DOHH2 (cell line): ENCODE measurements around the gene PLAA.

ENCODE experiments used
- EZH2phosphoT487 ChIP-seq: fragments of 200-600 bp; sonication (generic); IDR thresholded peaks from 2 replicates; pipeline ENCODE4 v1.6.1; 2017; ENCODE audit warnings: borderline replicate concordance, mild to moderate bottlenecking, antibody characterized with exemption, low read length, moderate library complexity, mixed read lengths
- TF ChIP-seq, protein P1 (sequence below): fragments of 200-600 bp; sonication (generic); IDR thresholded peaks from one replicate; pipeline ENCODE4 v1.5.1; 2014; ENCODE audit warnings: antibody characterized with exemption, mild to moderate bottlenecking, low read depth, low read length; ENCODE audit not compliant: poor library complexity, severe bottlenecking

DNA sequence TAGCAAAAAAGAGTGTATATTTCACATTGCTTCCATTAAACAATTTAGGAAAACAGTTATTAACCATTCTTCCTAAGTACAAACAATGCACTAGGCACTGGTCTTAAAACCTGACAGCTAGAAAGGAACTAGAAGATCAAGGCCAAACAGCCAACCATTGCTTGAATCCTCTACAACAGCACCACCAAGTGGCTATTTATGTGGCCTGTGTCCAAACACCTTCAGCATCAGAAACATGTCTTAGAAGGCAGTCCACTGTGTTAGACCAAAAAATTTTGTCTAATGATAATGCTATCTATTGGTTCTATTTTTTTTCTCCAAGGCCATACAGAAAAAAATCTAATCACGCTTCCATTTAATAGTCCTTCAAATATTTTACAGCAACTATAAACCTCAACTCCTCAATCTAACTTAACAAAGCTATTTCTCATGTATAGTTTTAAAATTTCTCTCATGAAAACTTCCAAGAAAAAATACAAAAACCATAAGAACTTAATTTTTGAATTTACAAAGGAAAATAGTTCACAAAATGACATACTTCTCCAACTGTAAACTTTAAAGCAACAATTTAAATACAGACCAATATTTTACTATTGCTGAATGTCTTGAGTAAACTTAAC, 90.5 kb downstream of the PLAA start:
- TF ChIP-seq, protein P1, sequence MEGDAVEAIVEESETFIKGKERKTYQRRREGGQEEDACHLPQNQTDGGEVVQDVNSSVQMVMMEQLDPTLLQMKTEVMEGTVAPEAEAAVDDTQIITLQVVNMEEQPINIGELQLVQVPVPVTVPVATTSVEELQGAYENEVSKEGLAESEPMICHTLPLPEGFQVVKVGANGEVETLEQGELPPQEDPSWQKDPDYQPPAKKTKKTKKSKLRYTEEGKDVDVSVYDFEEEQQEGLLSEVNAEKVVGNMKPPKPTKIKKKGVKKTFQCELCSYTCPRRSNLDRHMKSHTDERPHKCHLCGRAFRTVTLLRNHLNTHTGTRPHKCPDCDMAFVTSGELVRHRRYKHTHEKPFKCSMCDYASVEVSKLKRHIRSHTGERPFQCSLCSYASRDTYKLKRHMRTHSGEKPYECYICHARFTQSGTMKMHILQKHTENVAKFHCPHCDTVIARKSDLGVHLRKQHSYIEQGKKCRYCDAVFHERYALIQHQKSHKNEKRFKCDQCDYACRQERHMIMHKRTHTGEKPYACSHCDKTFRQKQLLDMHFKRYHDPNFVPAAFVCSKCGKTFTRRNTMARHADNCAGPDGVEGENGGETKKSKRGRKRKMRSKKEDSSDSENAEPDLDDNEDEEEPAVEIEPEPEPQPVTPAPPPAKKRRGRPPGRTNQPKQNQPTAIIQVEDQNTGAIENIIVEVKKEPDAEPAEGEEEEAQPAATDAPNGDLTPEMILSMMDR = peak; percentile 76
- TF ChIP-seq EZH2phosphoT487 = no peak
